ENCODE data around the gene GRHL3.
"Not testable (repeated sequence)": the region's sequence is repeated elsewhere in the genome, so short reads cannot be mapped to it uniquely, and the experiment has no call there.

GRHL3 gene

GRCh38 chr1:24319312-24319863, at the start of gene GRHL3:
Gene GRHL3 (plus strand): TSS chr1:24319357. CDS start chr1:24319552, 195 bp downstream.
- DNase-seq (ENCODE audit: low read depth) = peak; percentile 31
- TF ChIP-seq, protein P1, sequence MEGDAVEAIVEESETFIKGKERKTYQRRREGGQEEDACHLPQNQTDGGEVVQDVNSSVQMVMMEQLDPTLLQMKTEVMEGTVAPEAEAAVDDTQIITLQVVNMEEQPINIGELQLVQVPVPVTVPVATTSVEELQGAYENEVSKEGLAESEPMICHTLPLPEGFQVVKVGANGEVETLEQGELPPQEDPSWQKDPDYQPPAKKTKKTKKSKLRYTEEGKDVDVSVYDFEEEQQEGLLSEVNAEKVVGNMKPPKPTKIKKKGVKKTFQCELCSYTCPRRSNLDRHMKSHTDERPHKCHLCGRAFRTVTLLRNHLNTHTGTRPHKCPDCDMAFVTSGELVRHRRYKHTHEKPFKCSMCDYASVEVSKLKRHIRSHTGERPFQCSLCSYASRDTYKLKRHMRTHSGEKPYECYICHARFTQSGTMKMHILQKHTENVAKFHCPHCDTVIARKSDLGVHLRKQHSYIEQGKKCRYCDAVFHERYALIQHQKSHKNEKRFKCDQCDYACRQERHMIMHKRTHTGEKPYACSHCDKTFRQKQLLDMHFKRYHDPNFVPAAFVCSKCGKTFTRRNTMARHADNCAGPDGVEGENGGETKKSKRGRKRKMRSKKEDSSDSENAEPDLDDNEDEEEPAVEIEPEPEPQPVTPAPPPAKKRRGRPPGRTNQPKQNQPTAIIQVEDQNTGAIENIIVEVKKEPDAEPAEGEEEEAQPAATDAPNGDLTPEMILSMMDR (conservative IDR thresholded peaks at IDR 0.05; ENCODE audit: low read depth, low read length) = no peak
- peak within 1 kb of the TSS; percentile 14 for H3K4me3 ChIP-seq (ENCODE audit: low read depth, low read length)

- not testable (repeated sequence) for DNase-seq (ENCODE audit: low read depth); H3K4me3 ChIP-seq (ENCODE audit: low read depth, low read length)
These were observed 44.7 kb upstream of the GRHL3 start for GRCh38 chr1:24274203-24275103.

- H3K4me3 ChIP-seq (ENCODE audit: low read depth, low read length) = no peak overlapping the region
- TF ChIP-seq, protein P1 (conservative IDR thresholded peaks at IDR 0.05; ENCODE audit: low read depth, low read length) = no peak
- no peak for DNase-seq (ENCODE audit: low read depth)
These were observed 44.1 kb upstream of the GRHL3 start for GRCh38 chr1:24275104-24275410.

DNA sequence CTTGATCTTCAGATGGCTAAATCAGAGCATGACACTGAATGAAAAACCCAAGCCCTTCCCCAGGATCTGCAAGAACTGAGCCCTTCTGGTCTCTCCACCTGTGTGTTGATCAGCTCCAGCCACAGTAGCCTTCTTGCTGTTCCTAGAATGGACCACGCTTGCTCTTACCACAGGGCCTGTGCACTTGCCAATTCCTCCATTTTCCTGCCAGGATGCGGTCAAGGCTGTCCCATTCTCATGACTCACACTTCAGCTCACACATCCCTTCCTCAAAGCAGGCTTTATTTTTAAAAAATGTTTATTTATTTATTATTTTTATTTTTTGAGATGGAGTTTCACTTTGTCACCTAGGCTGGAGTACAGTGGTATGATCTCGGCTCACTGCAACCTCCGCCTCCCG, 43.6 kb upstream of the GRHL3 start:
- no peak overlapping the region for H3K4me3 ChIP-seq (ENCODE audit: low read depth, low read length)
- no peak for DNase-seq (ENCODE audit: low read depth)
- TF ChIP-seq, protein P1 (conservative IDR thresholded peaks at IDR 0.05; ENCODE audit: low read depth, low read length) = no peak

GRCh38 chr1:24276791-24277190, 42.4 kb upstream of the GRHL3 start:
- H3K4me3 ChIP-seq (ENCODE audit: low read depth, low read length) = no peak overlapping the region
- TF ChIP-seq, protein P1 (conservative IDR thresholded peaks at IDR 0.05; ENCODE audit: low read depth, low read length) = no peak

GRCh38 chr1:24277420-24278169, 41.6 kb upstream of the GRHL3 start:
- H3K4me3 ChIP-seq (ENCODE audit: low read depth, low read length) = no peak overlapping the region
- TF ChIP-seq, protein P1 (conservative IDR thresholded peaks at IDR 0.05; ENCODE audit: low read depth, low read length) = no peak
- peak; percentile 41 for DNase-seq (ENCODE audit: low read depth)

More at GRCh38 chr1:24276791-24277190, 42.4 kb upstream of the GRHL3 start:
- DNase-seq (ENCODE audit: low read depth) = no peak

- H3K4me3 ChIP-seq (ENCODE audit: low read depth, low read length) = no peak overlapping the region
- DNase-seq (ENCODE audit: low read depth) = no peak
- TF ChIP-seq, protein P1 (conservative IDR thresholded peaks at IDR 0.05; ENCODE audit: low read depth, low read length) = no peak
These were observed 40.4 kb upstream of the GRHL3 start for GRCh38 chr1:24278726-24279125.
